Measurements from ENCODE around the gene OSBPL2. TPM values are rescaled to one million over a fixed set of nuclear protein-coding genes. Genes with fewer than 3 reads are reported as not detected.

The OSBPL2 gene
- total RNA-seq, 1 experiment from 2014 or later, result 36.9 TPM

DNA sequence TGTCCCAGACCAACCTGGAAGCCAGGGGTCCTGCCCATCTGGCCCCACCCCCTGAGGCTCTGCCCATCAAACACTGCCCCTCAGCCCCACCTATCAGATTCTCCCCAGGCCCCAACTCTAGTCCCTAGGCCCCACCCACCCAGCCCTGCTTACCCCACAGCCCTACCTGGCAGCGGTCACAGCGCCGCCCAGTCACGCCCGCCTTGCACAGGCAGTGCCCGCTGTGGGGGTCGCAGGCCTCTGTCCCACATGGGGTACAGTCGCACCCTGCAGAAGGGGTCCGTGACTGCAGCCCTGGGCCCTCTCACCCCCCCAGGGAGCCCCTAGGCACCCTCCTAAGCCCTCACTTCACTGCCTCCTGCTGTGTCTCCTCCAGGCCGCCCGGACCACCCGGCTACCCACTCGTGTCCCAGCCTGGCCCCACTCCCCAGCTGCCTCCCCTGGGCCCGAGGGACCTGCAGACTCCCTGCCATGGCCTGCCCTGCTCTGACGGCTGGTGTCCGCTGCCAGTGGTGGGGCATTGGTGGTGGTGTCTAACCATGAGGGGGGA is 84.2 kb downstream of the OSBPL2 start:
- Histone ChIP-seq H3K4me2 (ENCODE audit: low read length) (no peak overlapping the region), H3K9me2 (ENCODE audit: insufficient read depth) (no peaks in the 10 kb centered on the region), H3K4me3 (replicated peaks in 1 of 2; ENCODE audit: low read depth in 1 of 2, low read length in 2 of 2) (no peak overlapping the region), H3K9me3 (ENCODE audit: control insufficient read depth in 1 of 2, insufficient read depth in 1 of 2, low read depth in 1 of 2, low read length in 2 of 2) (no peaks in the 10 kb centered on the region), H3K36me3 (ENCODE audit: control insufficient read depth in 1 of 2, insufficient read depth in 2 of 2, low read length in 2 of 2) (peaks cover 4 to 37% of the 10 kb centered on the region in 2 experiments), H2AFZ (ENCODE audit: low read depth, low read length, poor library complexity, severe bottlenecking) (no peak overlapping the region), H3K27me3 (ENCODE audit: insufficient read depth, low read length) (no peaks in the 10 kb centered on the region), H3K9ac (ENCODE audit: low read length) (no peak overlapping the region), H3K4me1 (ENCODE audit: control insufficient read depth in 1 of 2, insufficient read depth in 2 of 2, low read length in 2 of 2) (peaks cover 0 to 5% of the 10 kb centered on the region in 2 experiments; a peak in 1 of 4 replicates), H3K27ac (ENCODE audit: low read depth, low read length) (no peak overlapping the region; the same call in 1 of the 2 replicates), H3K79me2 (ENCODE audit: insufficient read depth, low read length) (peaks cover under 1% of the 10 kb centered on the region; the same call in 1 of the 2 replicates), H4K20me1 (ENCODE audit: insufficient read depth) (no peaks in the 10 kb centered on the region)
- ChIA-PET POLR2A (no interaction called here), CTCF (no interaction called here), RAD21 (ENCODE audit: low non-redundant PET in 1 of 2, low total read pairs in 2 of 2, uncharacterized antibody in 2 of 2, unreplicated experiment in 2 of 2) (no interaction called here)
- BruUV-seq (replicated peaks), result no TSS peak
- intact Hi-C loops (cut with micrococcal nuclease), result no loop called here
- TF ChIP-seq TCF7L2 (IDR thresholded peaks at IDR 0.05; ENCODE audit: borderline replicate concordance, extremely low read depth, insufficient read depth, insufficient read length), result no peak
- no peak for TF ChIP-seq CEBPB (IDR thresholded peaks at IDR 0.05; ENCODE audit: low read depth)
- no peak for TF ChIP-seq JUND (IDR thresholded peaks at IDR 0.05)
- TF ChIP-seq SRF (IDR thresholded peaks at IDR 0.05; ENCODE audit: low read depth), result no peak
- TF ChIP-seq ELF1 (IDR thresholded peaks at IDR 0.05; ENCODE audit: borderline replicate concordance, low read depth), result no peak
- TF ChIP-seq, protein P1, sequence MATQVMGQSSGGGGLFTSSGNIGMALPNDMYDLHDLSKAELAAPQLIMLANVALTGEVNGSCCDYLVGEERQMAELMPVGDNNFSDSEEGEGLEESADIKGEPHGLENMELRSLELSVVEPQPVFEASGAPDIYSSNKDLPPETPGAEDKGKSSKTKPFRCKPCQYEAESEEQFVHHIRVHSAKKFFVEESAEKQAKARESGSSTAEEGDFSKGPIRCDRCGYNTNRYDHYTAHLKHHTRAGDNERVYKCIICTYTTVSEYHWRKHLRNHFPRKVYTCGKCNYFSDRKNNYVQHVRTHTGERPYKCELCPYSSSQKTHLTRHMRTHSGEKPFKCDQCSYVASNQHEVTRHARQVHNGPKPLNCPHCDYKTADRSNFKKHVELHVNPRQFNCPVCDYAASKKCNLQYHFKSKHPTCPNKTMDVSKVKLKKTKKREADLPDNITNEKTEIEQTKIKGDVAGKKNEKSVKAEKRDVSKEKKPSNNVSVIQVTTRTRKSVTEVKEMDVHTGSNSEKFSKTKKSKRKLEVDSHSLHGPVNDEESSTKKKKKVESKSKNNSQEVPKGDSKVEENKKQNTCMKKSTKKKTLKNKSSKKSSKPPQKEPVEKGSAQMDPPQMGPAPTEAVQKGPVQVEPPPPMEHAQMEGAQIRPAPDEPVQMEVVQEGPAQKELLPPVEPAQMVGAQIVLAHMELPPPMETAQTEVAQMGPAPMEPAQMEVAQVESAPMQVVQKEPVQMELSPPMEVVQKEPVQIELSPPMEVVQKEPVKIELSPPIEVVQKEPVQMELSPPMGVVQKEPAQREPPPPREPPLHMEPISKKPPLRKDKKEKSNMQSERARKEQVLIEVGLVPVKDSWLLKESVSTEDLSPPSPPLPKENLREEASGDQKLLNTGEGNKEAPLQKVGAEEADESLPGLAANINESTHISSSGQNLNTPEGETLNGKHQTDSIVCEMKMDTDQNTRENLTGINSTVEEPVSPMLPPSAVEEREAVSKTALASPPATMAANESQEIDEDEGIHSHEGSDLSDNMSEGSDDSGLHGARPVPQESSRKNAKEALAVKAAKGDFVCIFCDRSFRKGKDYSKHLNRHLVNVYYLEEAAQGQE (IDR thresholded peaks at IDR 0.05; ENCODE audit: low read depth), result no peak
- TF ChIP-seq, protein P2, sequence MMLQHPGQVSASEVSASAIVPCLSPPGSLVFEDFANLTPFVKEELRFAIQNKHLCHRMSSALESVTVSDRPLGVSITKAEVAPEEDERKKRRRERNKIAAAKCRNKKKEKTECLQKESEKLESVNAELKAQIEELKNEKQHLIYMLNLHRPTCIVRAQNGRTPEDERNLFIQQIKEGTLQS (IDR thresholded peaks at IDR 0.05), result no peak
- no peak for TF ChIP-seq RAD21 (IDR thresholded peaks at IDR 0.05; ENCODE audit: low read depth)
- TF ChIP-seq EZH2 (IDR thresholded peaks at IDR 0.05), result no peak
- TF ChIP-seq, protein P3, sequence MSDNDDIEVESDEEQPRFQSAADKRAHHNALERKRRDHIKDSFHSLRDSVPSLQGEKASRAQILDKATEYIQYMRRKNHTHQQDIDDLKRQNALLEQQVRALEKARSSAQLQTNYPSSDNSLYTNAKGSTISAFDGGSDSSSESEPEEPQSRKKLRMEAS (IDR thresholded peaks at IDR 0.05), result no peak
- no peak for TF ChIP-seq FOSL1 (IDR thresholded peaks at IDR 0.05; ENCODE audit: low read depth)
- TF ChIP-seq, protein P4, sequence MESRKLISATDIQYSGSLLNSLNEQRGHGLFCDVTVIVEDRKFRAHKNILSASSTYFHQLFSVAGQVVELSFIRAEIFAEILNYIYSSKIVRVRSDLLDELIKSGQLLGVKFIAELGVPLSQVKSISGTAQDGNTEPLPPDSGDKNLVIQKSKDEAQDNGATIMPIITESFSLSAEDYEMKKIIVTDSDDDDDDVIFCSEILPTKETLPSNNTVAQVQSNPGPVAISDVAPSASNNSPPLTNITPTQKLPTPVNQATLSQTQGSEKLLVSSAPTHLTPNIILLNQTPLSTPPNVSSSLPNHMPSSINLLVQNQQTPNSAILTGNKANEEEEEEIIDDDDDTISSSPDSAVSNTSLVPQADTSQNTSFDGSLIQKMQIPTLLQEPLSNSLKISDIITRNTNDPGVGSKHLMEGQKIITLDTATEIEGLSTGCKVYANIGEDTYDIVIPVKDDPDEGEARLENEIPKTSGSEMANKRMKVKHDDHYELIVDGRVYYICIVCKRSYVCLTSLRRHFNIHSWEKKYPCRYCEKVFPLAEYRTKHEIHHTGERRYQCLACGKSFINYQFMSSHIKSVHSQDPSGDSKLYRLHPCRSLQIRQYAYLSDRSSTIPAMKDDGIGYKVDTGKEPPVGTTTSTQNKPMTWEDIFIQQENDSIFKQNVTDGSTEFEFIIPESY (IDR thresholded peaks at IDR 0.05; ENCODE audit: extremely low read depth, insufficient replicate concordance, low read length), result no peak
- TF ChIP-seq, protein P5, sequence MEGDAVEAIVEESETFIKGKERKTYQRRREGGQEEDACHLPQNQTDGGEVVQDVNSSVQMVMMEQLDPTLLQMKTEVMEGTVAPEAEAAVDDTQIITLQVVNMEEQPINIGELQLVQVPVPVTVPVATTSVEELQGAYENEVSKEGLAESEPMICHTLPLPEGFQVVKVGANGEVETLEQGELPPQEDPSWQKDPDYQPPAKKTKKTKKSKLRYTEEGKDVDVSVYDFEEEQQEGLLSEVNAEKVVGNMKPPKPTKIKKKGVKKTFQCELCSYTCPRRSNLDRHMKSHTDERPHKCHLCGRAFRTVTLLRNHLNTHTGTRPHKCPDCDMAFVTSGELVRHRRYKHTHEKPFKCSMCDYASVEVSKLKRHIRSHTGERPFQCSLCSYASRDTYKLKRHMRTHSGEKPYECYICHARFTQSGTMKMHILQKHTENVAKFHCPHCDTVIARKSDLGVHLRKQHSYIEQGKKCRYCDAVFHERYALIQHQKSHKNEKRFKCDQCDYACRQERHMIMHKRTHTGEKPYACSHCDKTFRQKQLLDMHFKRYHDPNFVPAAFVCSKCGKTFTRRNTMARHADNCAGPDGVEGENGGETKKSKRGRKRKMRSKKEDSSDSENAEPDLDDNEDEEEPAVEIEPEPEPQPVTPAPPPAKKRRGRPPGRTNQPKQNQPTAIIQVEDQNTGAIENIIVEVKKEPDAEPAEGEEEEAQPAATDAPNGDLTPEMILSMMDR (IDR thresholded peaks at IDR 0.05 in 2 of 3, conservative IDR thresholded peaks at IDR 0.05 in 1 of 3; ENCODE audit: borderline replicate concordance in 1 of 3, insufficient read depth in 1 of 3, low read depth in 2 of 3, low read length in 2 of 3), result no peak
- TF ChIP-seq SP1 (IDR thresholded peaks at IDR 0.05; ENCODE audit: low read depth), result no peak
- TF ChIP-seq YY1 (IDR thresholded peaks at IDR 0.05; ENCODE audit: extremely low read depth, insufficient replicate concordance, low read depth, low read length), result no peak
- TF ChIP-seq SIN3A (IDR thresholded peaks at IDR 0.05; ENCODE audit: low read depth), result no peak
- TF ChIP-seq CBX3 (IDR thresholded peaks at IDR 0.05; ENCODE audit: low read depth), result no peak
- TF ChIP-seq ZFX (IDR thresholded peaks at IDR 0.05), result no peak
- TF ChIP-seq EZH2phosphoT487 (IDR thresholded peaks at IDR 0.05; ENCODE audit: borderline replicate concordance), result no peak
- ATAC-seq (no peak), DNase-seq (ENCODE audit: low read depth, low spot score) (no peak)

All from HCT116 (cell line).